K562 (cell line): ENCODE measurements around the gene SHFL. TPM values are rescaled to one million over a fixed set of nuclear protein-coding genes. Genes with fewer than 3 reads are reported as not detected.

Experiments used
- BACH1 ChIP-seq: fragments of 200-800 bp; sonication (Bioruptor generic); IDR thresholded peaks from 2 replicates; pipeline ENCODE4 v1.6.1; 2016; ENCODE audit warnings: missing genetic modification characterization, missing compliant biosample characterization
- CHAMP1 ChIP-seq: fragments of 450-650 bp; IDR thresholded peaks from 2 replicates; pipeline ENCODE4 v1.6.1; 2016; ENCODE audit warnings: mild to moderate bottlenecking
- CREM ChIP-seq: IDR thresholded peaks from 2 replicates; pipeline ENCODE4 v1.6.1; 2014; ENCODE audit warnings: antibody characterized with exemption, low read depth
- DLX4 ChIP-seq: fragments of 250-450 bp; sonication (Bioruptor Pico); IDR thresholded peaks from 2 replicates; pipeline ENCODE4 v1.6.1; 2021; ENCODE audit warnings: mild to moderate bottlenecking
- FOXJ3 ChIP-seq: sonication (generic); formaldehyde crosslinking; IDR thresholded peaks from 2 replicates; pipeline ENCODE4 v1.4.0; 2020; ENCODE audit warnings: mild to moderate bottlenecking, missing genetic modification reagents
- FUS ChIP-seq: fragments of 200-400 bp; formaldehyde crosslinking; optimal IDR thresholded peaks from 2 replicates; pipeline ENCODE3; 2017; ENCODE audit warnings: low read depth, low read length
- HES1 ChIP-seq: fragments of 450-650 bp; IDR thresholded peaks from 2 replicates; pipeline ENCODE4 v1.6.1; 2016; ENCODE audit warnings: low read depth, mild to moderate bottlenecking, moderate library complexity
- HNRNPLL ChIP-seq: fragments of 200-400 bp; formaldehyde crosslinking; IDR thresholded peaks from 2 replicates; pipeline ENCODE4 v1.6.1; 2017; ENCODE audit warnings: low read length, low read depth, mild to moderate bottlenecking; ENCODE audit not compliant: poor library complexity, severe bottlenecking
- POLR2H ChIP-seq: IDR thresholded peaks from 2 replicates; pipeline ENCODE4 v1.6.1; 2016; ENCODE audit warnings: missing genetic modification characterization, low read depth, mild to moderate bottlenecking, control low read depth, missing compliant biosample characterization, moderate library complexity
- SMAD3 ChIP-seq: fragments of 450-650 bp; formaldehyde crosslinking; conservative IDR thresholded peaks from 2 replicates; pipeline ENCODE4 v1.4.0; 2020; ENCODE audit warnings: mild to moderate bottlenecking
- SRSF3 ChIP-seq: fragments of 200-400 bp; formaldehyde crosslinking; IDR thresholded peaks from 2 replicates; pipeline ENCODE4 v1.6.1; 2016; ENCODE audit warnings: mild to moderate bottlenecking, low read length, moderate library complexity; ENCODE audit not compliant: insufficient read depth
- TSHZ1 ChIP-seq: fragments of 250-450 bp; sonication (Bioruptor Pico); IDR thresholded peaks from 2 replicates; pipeline ENCODE4 v1.4.0; 2020; ENCODE audit warnings: mild to moderate bottlenecking, moderate library complexity
- U2AF1 ChIP-seq: fragments of 200-400 bp; formaldehyde crosslinking; optimal IDR thresholded peaks from 2 replicates; pipeline ENCODE3; 2017; ENCODE audit warnings: mild to moderate bottlenecking, low read depth, low read length, moderate library complexity
- USF1 ChIP-seq: sonication (generic); formaldehyde crosslinking; IDR thresholded peaks from 2 replicates; pipeline ENCODE4 v1.9.0; 2022; ENCODE audit warnings: mild to moderate bottlenecking, missing genetic modification reagents
- ZBTB33 ChIP-seq: sonication (generic); formaldehyde crosslinking; IDR thresholded peaks from 2 replicates; pipeline ENCODE4 v1.8.1; 2023; ENCODE audit warnings: mild to moderate bottlenecking, missing genetic modification reagents
- ZNF41 ChIP-seq: fragments of 250-450 bp; sonication (Bioruptor Pico); conservative IDR thresholded peaks from 2 replicates; pipeline ENCODE4 v1.4.0; 2020; ENCODE audit warnings: mild to moderate bottlenecking
- ZNF445 ChIP-seq: fragments of 250-450 bp; sonication (Bioruptor Pico); IDR thresholded peaks from 2 replicates; pipeline ENCODE4 v1.4.0; 2020; ENCODE audit warnings: low read depth, mild to moderate bottlenecking, moderate library complexity
- ZNF695 ChIP-seq: fragments of 450-650 bp; formaldehyde crosslinking; IDR thresholded peaks from 2 replicates; pipeline ENCODE4 v1.4.0; 2020; ENCODE audit warnings: mild to moderate bottlenecking, moderate library complexity
- polyA plus RNA-seq, 8 experiments: library from polyadenylated mRNA; depleted of rRNA in 4 of 8; stranded (reverse) in 5 of 8; unstranded in 3 of 8; fragments of >200 nt; fragmentation: Nextera tagmentation in 2 of 8; fragmentation: Illumina TruSeq in 1 of 8; extraction: Ambion mirVana in 2 of 8; extraction: Trizol in 1 of 8; gene quantifications; 2 replicates each; pipeline versions ENCODE4 v1.2.1 to v1.2.3, GENCODE V29; 2011 to 2014; ENCODE audit warnings: inconsistent platforms in 1 of 8, missing spikeins in 1 of 8
- total RNA-seq, 7 experiments: library from RNA; depleted of rRNA in 6 of 7; stranded (reverse); fragments of >200 nt in 6 of 7; fragmentation: Illumina TruSeq in 2 of 7; extraction: Trizol in 2 of 7; gene quantifications; 2 replicates each; pipeline versions ENCODE4 v1.2.1 to v1.2.3, GENCODE V29; 2011 to 2021; ENCODE audit warnings: low replicate concordance in 1 of 7

The SHFL gene
- total and polyA plus RNA-seq, 9 of the 15 experiments (the other 6 are each of a cell fraction or from before 2014, with no cell fraction given): 1.5 to 25.7 (median 13.0) TPM

- no peak for TF ChIP-seq U2AF1
- no peak for TF ChIP-seq ZBTB33 (CRISPR knock-in tag)
- TF ChIP-seq CREM: peak; percentile 57
- TF ChIP-seq ZNF445 (CRISPR knock-in tag): no peak
- TF ChIP-seq SMAD3 (CRISPR knock-in tag): no peak
- no peak for TF ChIP-seq ZNF41 (CRISPR knock-in tag)
- TF ChIP-seq CHAMP1: no peak
- TF ChIP-seq SRSF3: no peak
- no peak for TF ChIP-seq TSHZ1 (CRISPR knock-in tag)
- no peak for TF ChIP-seq FOXJ3
- no peak for TF ChIP-seq FUS
- TF ChIP-seq HNRNPLL: peak; percentile 95
- TF ChIP-seq HES1: no peak
- no peak for TF ChIP-seq ZNF695
- no peak for TF ChIP-seq DLX4 (CRISPR knock-in tag)
- 0 out of 2 replicates have a peak, but pooled peaks have one; percentile 40 for TF ChIP-seq USF1 (CRISPR knock-in tag)
- TF ChIP-seq POLR2H (tag): no peak; the same call in 1 of the 2 replicates
- TF ChIP-seq BACH1 (tag): no peak
These were observed 10.0 kb downstream of the SHFL start (continued) for GRCh38 chr19:10095948-10096614.
